CD14-positive monocyte (primary cell): ENCODE measurements around the gene AMER3. TPM values are rescaled to one million over a fixed set of nuclear protein-coding genes. Genes with fewer than 3 reads are reported as not detected.

ENCODE experiments used
- DNase-seq, 3 donors: peaks; one replicate each; pipeline ENCODE4 v3.0.0-alpha.2; 2011 to 2022
- H2AFZ ChIP-seq: 2 replicates; pipeline ENCODE4 v1.6.0; 2012; ENCODE audit warnings: mild to moderate bottlenecking, low read depth, low read length, inconsistent platforms; ENCODE audit not compliant: insufficient read depth, poor library complexity, severe bottlenecking
- H3K27ac ChIP-seq, 2 donors: 1 replicate in 1 of 2; 2 replicates in 1 of 2; pipeline ENCODE4 v1.5.1; 2012 to 2013; ENCODE audit warnings: low read length in 2 of 2, control low read depth in 1 of 2, inconsistent platforms in 1 of 2, low read depth in 1 of 2, mild to moderate bottlenecking in 1 of 2
- H3K27me3 ChIP-seq, 2 donors: one replicate each; pipeline versions ENCODE4 v1.6.0 to v1.6.1; 2011 to 2013; ENCODE audit warnings: low read length in 2 of 2; ENCODE audit not compliant: control insufficient read depth in 2 of 2, insufficient read depth in 2 of 2
- H3K36me3 ChIP-seq, 2 donors: replicated peaks in 1 of 2; 1 replicate in 1 of 2; 2 replicates in 1 of 2; pipeline versions ENCODE4 v1.5.1 to v1.6.1; 2012 to 2013; ENCODE audit warnings: low read length in 2 of 2, control low read depth in 1 of 2, inconsistent platforms in 1 of 2, mild to moderate bottlenecking in 1 of 2; ENCODE audit not compliant: insufficient read depth in 2 of 2, control insufficient read depth in 1 of 2
- H3K4me1 ChIP-seq, 2 donors: 1 replicate in 1 of 2; 2 replicates in 1 of 2; pipeline versions ENCODE4 v1.5.1 to v1.6.1; 2012 to 2013; ENCODE audit warnings: low read length in 2 of 2, control low read depth in 1 of 2, inconsistent platforms in 1 of 2, mild to moderate bottlenecking in 1 of 2, moderate library complexity in 1 of 2; ENCODE audit not compliant: insufficient read depth in 2 of 2, control insufficient read depth in 1 of 2
- H3K4me2 ChIP-seq: replicated peaks from 2 replicates; pipeline ENCODE3; 2012; ENCODE audit warnings: low read length, moderate library complexity, mild to moderate bottlenecking; ENCODE audit not compliant: poor library complexity, severe bottlenecking; ENCODE audit errors: extremely low read depth
- H3K4me3 ChIP-seq, 3 experiments: fragments of 200-600 bp in 1 of 3; sonication (generic) in 1 of 3; replicated peaks in 1 of 3; 1 replicate in 2 of 3; 2 replicates in 1 of 3; pipeline ENCODE4 v1.5.1; 2011 to 2013; ENCODE audit warnings: low read length in 3 of 3, mild to moderate bottlenecking in 3 of 3, control low read depth in 2 of 3, low read depth in 2 of 3, inconsistent platforms in 1 of 3, moderate library complexity in 1 of 3
- H3K79me2 ChIP-seq: 2 replicates; pipeline ENCODE4 v1.6.0; 2012; ENCODE audit warnings: mild to moderate bottlenecking, control low read depth, inconsistent platforms, low read length, moderate library complexity; ENCODE audit not compliant: insufficient read depth
- H3K9ac ChIP-seq: 2 replicates; pipeline ENCODE4 v1.6.0; 2017; ENCODE audit warnings: low read length, mild to moderate bottlenecking; ENCODE audit not compliant: insufficient read depth, poor library complexity, severe bottlenecking
- H3K9me3 ChIP-seq, 2 donors: replicated peaks in 1 of 2; 1 replicate in 1 of 2; 2 replicates in 1 of 2; pipeline versions ENCODE4 v1.5.1 to v1.6.1; 2012 to 2013; ENCODE audit warnings: low read length in 2 of 2, control low read depth in 1 of 2; ENCODE audit not compliant: control insufficient read depth in 1 of 2, insufficient read depth in 1 of 2
- H4K20me1 ChIP-seq: 2 replicates; pipeline ENCODE4 v1.6.0; 2012; ENCODE audit warnings: mild to moderate bottlenecking, low read length, control low read depth, moderate library complexity; ENCODE audit not compliant: insufficient read depth
- H3K27ac Mint-ChIP-seq, 7 donors: one replicate each; pipeline ENCODE4 v1.8.0; 2020; ENCODE audit warnings: mild to moderate bottlenecking in 7 of 7, mixed read lengths in 7 of 7, moderate library complexity in 6 of 7, inconsistent platforms in 2 of 7
- H3K27me3 Mint-ChIP-seq, 3 donors: one replicate each; pipeline ENCODE4 v1.8.0; 2021 to 2022; ENCODE audit warnings: low read depth in 3 of 3, mild to moderate bottlenecking in 3 of 3, mixed read lengths in 3 of 3, moderate library complexity in 3 of 3, inconsistent platforms in 1 of 3
- H3K36me3 Mint-ChIP-seq, 2 donors: one replicate each; pipeline ENCODE4 v1.8.0; 2020; ENCODE audit warnings: mixed read lengths in 2 of 2, inconsistent platforms in 1 of 2, mild to moderate bottlenecking in 1 of 2
- H3K4me1 Mint-ChIP-seq: one replicate; pipeline ENCODE4 v1.8.0; 2020; ENCODE audit warnings: mild to moderate bottlenecking, mixed read lengths
- H3K4me3 Mint-ChIP-seq, 2 donors: one replicate each; pipeline ENCODE4 v1.8.0; 2020; ENCODE audit warnings: mild to moderate bottlenecking in 2 of 2, mixed read lengths in 2 of 2, moderate library complexity in 1 of 2
- H3K9me3 Mint-ChIP-seq, 7 donors: one replicate each; pipeline ENCODE4 v1.8.0; 2020 to 2022; ENCODE audit warnings: mixed read lengths in 7 of 7, mild to moderate bottlenecking in 6 of 7, moderate library complexity in 6 of 7, inconsistent platforms in 2 of 7
- CTCF ChIP-seq: fragments of 200-600 bp; IDR thresholded peaks from one replicate; pipeline ENCODE4 v1.8.0; 2022; ENCODE audit warnings: antibody characterized with exemption, mild to moderate bottlenecking
- WGBS: methylation state at CpG from one replicate; pipeline ENCODE4 v1.1.5; 2013; ENCODE audit warnings: missing lambda C conversion rate; ENCODE audit not compliant: insufficient coverage; 5-methylcytosine and 5-hydroxymethylcytosine counted together
- intact Hi-C, 2 donors: fragments of 100-400 bp; cut with micrococcal nuclease; formaldehyde crosslinking; loops; one replicate each; pipeline versions ENCODE4 v1.15.0 to v1.15.1; 2023
- polyA plus RNA-seq, 3 donors: library from polyadenylated mRNA; depleted of rRNA in 1 of 3; unstranded in 2 of 3; stranded (reverse) in 1 of 3; fragments of 300-500 nt in 2 of 3; fragments of >200 nt in 1 of 3; fragmentation: Illumina TruSeq in 2 of 3; gene quantifications; 1 replicate in 2 of 3; 2 replicates in 1 of 3; pipeline ENCODE4 v1.2.3, GENCODE V29; 2012 to 2021

Gene AMER3
- polyA plus RNA-seq, 3 donors: not detected

GRCh38 chr2:130743278-130743677, 12.1 kb upstream of the AMER3 start:
- Mint-ChIP-seq H3K27ac (no peak overlapping the region), H3K36me3 (no peaks in the 10 kb centered on the region), H3K27me3 (peaks cover 10 to 25% (median 17%) of the 10 kb centered on the region in 3 donors), H3K9me3 (peaks cover 0 to 4% (median 2%) of the 10 kb centered on the region in 7 donors), H3K4me1 (no peaks in the 10 kb centered on the region), H3K4me3 (no peak overlapping the region)
- intact Hi-C loops: no loop called here
- H3K36me3 ChIP-seq: no peaks in the 10 kb centered on the region
- H3K79me2 ChIP-seq: no peaks in the 10 kb centered on the region
- H3K9me3 ChIP-seq: no peaks in the 10 kb centered on the region
- H3K4me3 ChIP-seq: no peak overlapping the region
- no peak overlapping the region for H2AFZ ChIP-seq
- DNase-seq: no peak
- no peak overlapping the region for H3K4me2 ChIP-seq
- H3K27ac ChIP-seq: no peak overlapping the region
- H3K27me3 ChIP-seq: peaks cover 0 to 2% of the 10 kb centered on the region in 2 donors
- no peak overlapping the region for H3K9ac ChIP-seq
- no peak for TF ChIP-seq CTCF
- no peaks in the 10 kb centered on the region for H3K4me1 ChIP-seq
- 83% methylated on average over 8 of the region's 8 CpGs for WGBS
- no peaks in the 10 kb centered on the region for H4K20me1 ChIP-seq

GRCh38 chr2:130744287-130745117, 10.8 kb upstream of the AMER3 start:
- H3K9me3 Mint-ChIP-seq: peaks cover 0 to 4% (median 2%) of the 10 kb centered on the region in 7 donors
- Histone ChIP-seq H3K79me2 (no peaks in the 10 kb centered on the region), H3K4me2 (no peak overlapping the region), H3K4me3 (no peak overlapping the region), H3K27ac (no peak overlapping the region), H2AFZ (no peak overlapping the region), H3K9ac (no peak overlapping the region), H3K4me1 (no peaks in the 10 kb centered on the region), H3K36me3 (no peaks in the 10 kb centered on the region), H4K20me1 (no peaks in the 10 kb centered on the region), H3K9me3 (no peaks in the 10 kb centered on the region), H3K27me3 (peaks cover 0 to 2% of the 10 kb centered on the region in 2 donors)
- no peak for DNase-seq
- intact Hi-C loops: no loop called here
- peaks cover 10 to 25% (median 16%) of the 10 kb centered on the region in 3 donors for H3K27me3 Mint-ChIP-seq
- TF ChIP-seq CTCF: no peak
- H3K36me3 Mint-ChIP-seq: no peaks in the 10 kb centered on the region
- no peak overlapping the region for H3K4me3 Mint-ChIP-seq
- H3K27ac Mint-ChIP-seq: no peak overlapping the region
- H3K4me1 Mint-ChIP-seq: no peaks in the 10 kb centered on the region
- 54% methylated on average over 14 of the region's 20 CpGs for WGBS
